DMS79 treated with DMSO at 0.1 percent for 48 hours (cell line): ENCODE data around the gene BHLHA9.
"Not testable (repeated sequence)": the region's sequence is repeated elsewhere in the genome, so short reads cannot be mapped to it uniquely, and the experiment has no call there.

ENCODE experiments used
- DNase-seq: peaks from one replicate; lab custom pipeline; 2025; lab: John Stamatoyannopoulos, UW

Gene BHLHA9

GRCh38 chr17:1270210-1271029, at the start of gene BHLHA9:
BHLHA9 (plus strand) TSS chr17:1270444; CDS start chr17:1270564, 120 bp downstream.
- DNase-seq = no peak

GRCh38 chr17:1221209-1221608, 49.0 kb upstream of the BHLHA9 start:
- DNase-seq = no peak

GRCh38 chr17:1222321-1222720, 47.9 kb upstream of the BHLHA9 start:
- DNase-seq = no peak

GRCh38 chr17:1223662-1224061, 46.6 kb upstream of the BHLHA9 start:
- DNase-seq = no peak

GRCh38 chr17:1224330-1224729, 45.9 kb upstream of the BHLHA9 start:
- no peak for DNase-seq

GRCh38 chr17:1226308-1226707, 43.9 kb upstream of the BHLHA9 start:
- no peak for DNase-seq

- DNase-seq = no peak
Measured at GRCh38 chr17:1227365-1227764, 42.9 kb upstream of the BHLHA9 start.

GRCh38 chr17:1227917-1228780, 42.1 kb upstream of the BHLHA9 start:
- peak; percentile 1 for DNase-seq

- DNase-seq = no peak
Measured at GRCh38 chr17:1228781-1229348, 41.4 kb upstream of the BHLHA9 start.

- DNase-seq = no peak
Measured at GRCh38 chr17:1229349-1229899, 40.8 kb upstream of the BHLHA9 start.

GRCh38 chr17:1229900-1230501, 40.2 kb upstream of the BHLHA9 start:
- no peak for DNase-seq

GRCh38 chr17:1231456-1231855, 38.8 kb upstream of the BHLHA9 start:
- DNase-seq = no peak

GRCh38 chr17:1232331-1232730, 37.9 kb upstream of the BHLHA9 start:
- DNase-seq = no peak

GRCh38 chr17:1232786-1233185, 37.5 kb upstream of the BHLHA9 start:
- DNase-seq = no peak

GRCh38 chr17:1234455-1234854, 35.8 kb upstream of the BHLHA9 start:
- no peak for DNase-seq

- DNase-seq = no peak
Measured at GRCh38 chr17:1237471-1237870, 32.8 kb upstream of the BHLHA9 start.

- DNase-seq = no peak
Measured at GRCh38 chr17:1239210-1239609, 31.0 kb upstream of the BHLHA9 start.

- DNase-seq = not testable (repeated sequence)
Measured at GRCh38 chr17:1240426-1240825, 29.8 kb upstream of the BHLHA9 start.

GRCh38 chr17:1241929-1242328, 28.3 kb upstream of the BHLHA9 start:
- no peak for DNase-seq

- DNase-seq = no peak
Measured at GRCh38 chr17:1244606-1245012, 25.6 kb upstream of the BHLHA9 start.

GRCh38 chr17:1251866-1252608, 18.2 kb upstream of the BHLHA9 start:
- peak; percentile 60 for DNase-seq
